H9 (cell line): ENCODE data around the gene THSD4. TPM values are rescaled to one million over a fixed set of nuclear protein-coding genes. Genes with fewer than 3 reads are reported as not detected.
A peak's percentile ranks its signal among the peaks of the same experiment; 100 is the strongest.

Experiments
- DNase-seq: peaks from one replicate; pipeline ENCODE4 v3.0.0-alpha.2; 2017
- H2AFZ ChIP-seq: one replicate; pipeline ENCODE4 v1.6.1; 2013; ENCODE audit warnings: mild to moderate bottlenecking, low read length, control low read depth, moderate library complexity
- H2AK5ac ChIP-seq: 2 replicates; pipeline ENCODE4 v1.6.1; 2013; ENCODE audit warnings: low read length, control low read depth, mixed read lengths; ENCODE audit not compliant: insufficient read length
- H2BK120ac ChIP-seq: one replicate; pipeline ENCODE4 v1.6.1; 2013; ENCODE audit warnings: low read depth, mild to moderate bottlenecking, low read length, control low read depth, inconsistent platforms; ENCODE audit not compliant: poor library complexity, severe bottlenecking
- H2BK12ac ChIP-seq: 2 replicates; pipeline ENCODE4 v1.6.1; 2013; ENCODE audit warnings: low read length, control low read depth, mixed read lengths, low read depth; ENCODE audit not compliant: insufficient read length
- H2BK15ac ChIP-seq: 2 replicates; pipeline ENCODE4 v1.6.1; 2013; ENCODE audit warnings: low read depth, low read length, control low read depth
- H2BK20ac ChIP-seq: one replicate; pipeline ENCODE4 v1.6.1; 2013; ENCODE audit warnings: low read depth, mild to moderate bottlenecking, low read length, control low read depth, inconsistent platforms; ENCODE audit not compliant: poor library complexity, severe bottlenecking
- H2BK5ac ChIP-seq: 2 replicates; pipeline ENCODE4 v1.6.1; 2013; ENCODE audit warnings: low read length, control low read depth, mixed read lengths; ENCODE audit not compliant: insufficient read length
- H3K14ac ChIP-seq: 2 replicates; pipeline ENCODE4 v1.6.1; 2013; ENCODE audit warnings: low read length, control low read depth; ENCODE audit not compliant: insufficient read depth
- H3K18ac ChIP-seq: 2 replicates; pipeline ENCODE4 v1.6.1; 2013; ENCODE audit warnings: low read depth, mild to moderate bottlenecking, mixed read lengths, low read length, control low read depth; ENCODE audit not compliant: insufficient read length
- H3K23ac ChIP-seq: 2 replicates; pipeline ENCODE4 v1.6.1; 2013; ENCODE audit warnings: low read length, control low read depth, mixed read lengths, low read depth; ENCODE audit not compliant: insufficient read length
- H3K23me2 ChIP-seq: 2 replicates; pipeline ENCODE4 v1.6.1; 2013; ENCODE audit warnings: low read depth, mild to moderate bottlenecking, mixed read lengths, low read length, control low read depth; ENCODE audit not compliant: insufficient read length, poor library complexity, severe bottlenecking
- H3K27ac ChIP-seq: 2 replicates; pipeline ENCODE4 v1.5.1; 2013; ENCODE audit warnings: low read length, control low read depth, mixed read lengths, low read depth; ENCODE audit not compliant: insufficient read length
- H3K27me3 ChIP-seq: 2 replicates; pipeline ENCODE4 v1.6.1; 2013; ENCODE audit warnings: low read length, control low read depth, inconsistent platforms; ENCODE audit not compliant: insufficient read depth
- H3K4ac ChIP-seq: 2 replicates; pipeline ENCODE4 v1.6.1; 2013; ENCODE audit warnings: low read depth, mild to moderate bottlenecking, control low read depth, inconsistent platforms, low read length, moderate library complexity
- H3K4me1 ChIP-seq: 2 replicates; pipeline ENCODE4 v1.6.1; 2013; ENCODE audit warnings: low read length, control low read depth, inconsistent platforms; ENCODE audit not compliant: insufficient read depth
- H3K4me2 ChIP-seq: 2 replicates; pipeline ENCODE4 v1.6.1; 2013; ENCODE audit warnings: low read length, control low read depth, mixed read lengths; ENCODE audit not compliant: insufficient read length, insufficient read depth
- H3K56ac ChIP-seq: 2 replicates; pipeline ENCODE4 v1.6.1; 2013; ENCODE audit warnings: low read depth, mild to moderate bottlenecking, mixed read lengths, low read length, control low read depth; ENCODE audit not compliant: insufficient read length
- H3K79me1 ChIP-seq: 2 replicates; pipeline ENCODE4 v1.6.1; 2013; ENCODE audit warnings: low read depth, mild to moderate bottlenecking, moderate library complexity, low read length, control low read depth, inconsistent platforms; ENCODE audit not compliant: insufficient read depth, poor library complexity, severe bottlenecking
- H3K79me2 ChIP-seq: 2 replicates; pipeline ENCODE4 v1.6.1; 2013; ENCODE audit warnings: low read length, control low read depth, inconsistent platforms; ENCODE audit not compliant: insufficient read depth
- H3K9ac ChIP-seq: 2 replicates; pipeline ENCODE4 v1.6.1; 2013; ENCODE audit warnings: low read length, control low read depth, mixed read lengths; ENCODE audit not compliant: insufficient read length; ENCODE audit errors: extremely low read depth
- H3K9me3 ChIP-seq: one replicate; pipeline ENCODE4 v1.6.1; 2013; ENCODE audit warnings: low read depth, low read length, inconsistent platforms; ENCODE audit not compliant: control insufficient read depth
- H3T11ph ChIP-seq: one replicate; pipeline ENCODE4 v1.6.1; 2013; ENCODE audit warnings: mild to moderate bottlenecking, low read length, control low read depth, inconsistent platforms
- H4K20me1 ChIP-seq: one replicate; pipeline ENCODE4 v1.6.1; 2013; ENCODE audit not compliant: control insufficient read depth, insufficient read length, insufficient read depth
- H4K5ac ChIP-seq: 2 replicates; pipeline ENCODE4 v1.6.1; 2013; ENCODE audit warnings: low read depth, mild to moderate bottlenecking, mixed read lengths, low read length, control low read depth; ENCODE audit not compliant: insufficient read length
- H4K8ac ChIP-seq: replicated peaks from 2 replicates; pipeline ENCODE4 v1.6.1; 2013; ENCODE audit warnings: low read length, control low read depth, mixed read lengths, low read depth; ENCODE audit not compliant: insufficient read length
- H4K91ac ChIP-seq: 2 replicates; pipeline ENCODE4 v1.6.1; 2013; ENCODE audit warnings: low read depth, mild to moderate bottlenecking, moderate library complexity, mixed read lengths, low read length, control low read depth; ENCODE audit not compliant: insufficient read length
- H3K27ac Mint-ChIP-seq, 3 experiments: 2 replicates in 2 of 3; 3 replicates in 1 of 3; pipeline ENCODE4 v1.8.0; 2020 to 2021; ENCODE audit warnings: mixed read lengths in 3 of 3, mild to moderate bottlenecking in 1 of 3, moderate library complexity in 1 of 3
- H3K27me3 Mint-ChIP-seq: 2 replicates; pipeline ENCODE4 v1.8.0; 2021; ENCODE audit warnings: low read depth, mild to moderate bottlenecking, moderate library complexity, mixed read lengths
- H3K36me3 Mint-ChIP-seq, 3 experiments: 2 replicates in 2 of 3; 3 replicates in 1 of 3; pipeline ENCODE4 v1.8.0; 2020 to 2021; ENCODE audit warnings: low read depth in 3 of 3, mixed read lengths in 3 of 3; ENCODE audit not compliant: insufficient read depth in 1 of 3
- H3K4me1 Mint-ChIP-seq, 2 experiments: 2 replicates each; pipeline ENCODE4 v1.8.0; 2020; ENCODE audit warnings: mixed read lengths in 2 of 2
- H3K4me3 Mint-ChIP-seq, 2 experiments: 2 replicates in 1 of 2; 3 replicates in 1 of 2; pipeline ENCODE4 v1.8.0; 2020 to 2021; ENCODE audit warnings: mild to moderate bottlenecking in 2 of 2, mixed read lengths in 2 of 2, moderate library complexity in 1 of 2
- H3K9me3 Mint-ChIP-seq, 2 experiments: 2 replicates in 1 of 2; 3 replicates in 1 of 2; pipeline ENCODE4 v1.8.0; 2020; ENCODE audit warnings: mild to moderate bottlenecking in 2 of 2, mixed read lengths in 2 of 2, moderate library complexity in 1 of 2
- WGBS: extraction: QIAGEN DNeasy Blood & Tissue Kit; methylation state at CpG from one replicate; pipeline ENCODE4 v1.1.7; 2013; ENCODE audit warnings: missing lambda C conversion rate, low lambda C conversion rate, mixed read lengths; ENCODE audit not compliant: insufficient read length; ENCODE audit errors: extremely low coverage; 5-methylcytosine and 5-hydroxymethylcytosine counted together
- total RNA-seq: library from RNA; stranded (reverse); gene quantifications from 2 replicates; pipeline ENCODE4 v1.2.1, GENCODE V29; 2021
- TF ChIP-seq, protein P1 (sequence below): fragments of 200-600 bp; sonication (generic); conservative IDR thresholded peaks from 3 replicates; pipeline ENCODE4 v1.8.0; 2021; ENCODE audit warnings: antibody characterized with exemption, mild to moderate bottlenecking

THSD4 gene
- total RNA-seq, 1 experiment from 2014 or later, result 5.5 TPM

- Mint-ChIP-seq H3K36me3 (no peaks in the 10 kb centered on the region), H3K4me1 (peaks cover 41 to 45% of the 10 kb centered on the region in 2 experiments), H3K27ac (0 out of 7 replicates have a peak overlapping the region, but pooled peaks of 1 of the 3 experiments have one; percentile 16), H3K27me3 (no peaks in the 10 kb centered on the region; the same call in 1 of the 2 replicates), H3K4me3 (no peak overlapping the region), H3K9me3 (no peaks in the 10 kb centered on the region)
- WGBS, result no CpG with 5 or more reads among the region's 3 CpGs
- Histone ChIP-seq H3K4me1 (peaks cover 15% of the 10 kb centered on the region; the same call in 1 of the 2 replicates), H3K14ac (no peak overlapping the region), H2BK12ac (no peak overlapping the region), H3K27ac (no peak overlapping the region), H2AFZ (no peak overlapping the region), H3K27me3 (no peaks in the 10 kb centered on the region), H3K79me2 (no peaks in the 10 kb centered on the region), H4K5ac (no peak overlapping the region), H3K9ac (no peak overlapping the region), H4K20me1 (no peaks in the 10 kb centered on the region), H2BK20ac (no peak overlapping the region), H2AK5ac (no peak overlapping the region), H3K79me1 (no peaks in the 10 kb centered on the region), H3K9me3 (no peaks in the 10 kb centered on the region), H3K23ac (no peak overlapping the region), H4K8ac (no peak overlapping the region), H2BK120ac (no peak overlapping the region), H3K23me2 (no peaks in the 10 kb centered on the region), H3K56ac (no peak overlapping the region), H3K4me2 (no peak overlapping the region), H3K18ac (no peak overlapping the region), H3K4ac (no peak overlapping the region), H3T11ph (no peak overlapping the region), H2BK15ac (no peak overlapping the region), H2BK5ac (no peak overlapping the region), H4K91ac (no peak overlapping the region)
- no peak for DNase-seq
- TF ChIP-seq, protein P1, sequence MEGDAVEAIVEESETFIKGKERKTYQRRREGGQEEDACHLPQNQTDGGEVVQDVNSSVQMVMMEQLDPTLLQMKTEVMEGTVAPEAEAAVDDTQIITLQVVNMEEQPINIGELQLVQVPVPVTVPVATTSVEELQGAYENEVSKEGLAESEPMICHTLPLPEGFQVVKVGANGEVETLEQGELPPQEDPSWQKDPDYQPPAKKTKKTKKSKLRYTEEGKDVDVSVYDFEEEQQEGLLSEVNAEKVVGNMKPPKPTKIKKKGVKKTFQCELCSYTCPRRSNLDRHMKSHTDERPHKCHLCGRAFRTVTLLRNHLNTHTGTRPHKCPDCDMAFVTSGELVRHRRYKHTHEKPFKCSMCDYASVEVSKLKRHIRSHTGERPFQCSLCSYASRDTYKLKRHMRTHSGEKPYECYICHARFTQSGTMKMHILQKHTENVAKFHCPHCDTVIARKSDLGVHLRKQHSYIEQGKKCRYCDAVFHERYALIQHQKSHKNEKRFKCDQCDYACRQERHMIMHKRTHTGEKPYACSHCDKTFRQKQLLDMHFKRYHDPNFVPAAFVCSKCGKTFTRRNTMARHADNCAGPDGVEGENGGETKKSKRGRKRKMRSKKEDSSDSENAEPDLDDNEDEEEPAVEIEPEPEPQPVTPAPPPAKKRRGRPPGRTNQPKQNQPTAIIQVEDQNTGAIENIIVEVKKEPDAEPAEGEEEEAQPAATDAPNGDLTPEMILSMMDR, result no peak
Observed at GRCh38 chr15:71333136-71333700, 217.9 kb downstream of the THSD4 start.
